HL-60/S4 treated with phorbol 12-myristate 13-acetate at 8.2 ng/mL for 4 days and 3 days (cell line): ENCODE data around the gene CLDN4.
"Not testable (repeated sequence)": the region's sequence is repeated elsewhere in the genome, so short reads cannot be mapped to it uniquely, and the experiment has no call there.

Source experiments
- in situ Hi-C: fragments of 300-500 bp; cut with MboI; formaldehyde crosslinking; loops from 2 replicates; pipeline ENCODE4 v1.15.0; 2022; ENCODE audit warnings: low sequenced_read_pairs

CLDN4 gene

GRCh38 chr7:73841689-73842066 is 10.9 kb downstream of the CLDN4 start:
- in situ Hi-C loops, result no loop called here

DNA sequence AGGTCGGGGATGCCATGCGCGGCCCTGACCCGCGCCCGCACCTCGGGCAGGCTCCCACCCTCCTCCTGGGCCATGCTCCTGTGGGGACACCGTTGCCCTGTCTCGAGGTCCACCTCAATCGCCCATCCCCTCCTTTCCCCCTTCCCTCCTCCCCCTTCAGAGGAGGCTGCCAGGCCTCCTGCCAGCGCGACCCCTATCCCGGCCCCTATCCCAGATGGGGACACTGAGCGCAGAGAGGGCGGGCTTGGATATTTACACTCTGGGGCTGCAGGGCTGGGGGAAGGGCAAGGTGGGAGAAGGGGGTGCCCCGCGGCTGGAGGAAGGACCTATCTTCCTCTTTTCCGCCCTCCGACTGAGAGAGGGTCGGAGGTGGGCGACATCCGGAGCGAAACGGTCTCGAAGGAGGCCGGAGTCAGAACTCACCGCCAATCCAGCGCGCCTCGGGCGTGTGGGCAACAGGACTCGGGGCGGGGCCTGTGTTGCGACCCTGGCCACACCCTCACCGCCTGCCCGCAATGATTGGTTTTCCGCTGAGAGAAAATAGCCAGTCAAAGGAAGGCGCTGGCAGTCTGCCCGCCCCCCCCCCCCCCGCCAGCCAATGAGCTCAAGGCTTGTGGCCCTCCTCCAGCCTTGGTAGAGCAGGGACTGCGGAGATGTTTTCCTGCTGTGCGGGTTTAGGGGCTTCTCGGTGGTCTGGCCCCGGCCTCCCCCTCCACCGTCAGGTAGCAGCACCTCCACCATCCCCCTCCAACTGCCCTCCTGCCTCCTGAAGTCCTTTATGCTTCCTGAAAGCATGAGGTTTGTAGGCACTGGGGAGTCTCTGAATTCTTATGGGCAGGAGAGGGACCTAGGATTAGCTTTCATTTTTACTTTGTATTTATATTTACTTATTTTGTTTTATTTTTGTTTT is 11.5 kb downstream of the CLDN4 start, which contains the start of gene METTL27:
METTL27 (minus strand) TSS at position 450 of the 910 bp plus-strand sequence; CDS start at position 74, 376 bp downstream.
- in situ Hi-C loops, result no loop called here

DNA sequence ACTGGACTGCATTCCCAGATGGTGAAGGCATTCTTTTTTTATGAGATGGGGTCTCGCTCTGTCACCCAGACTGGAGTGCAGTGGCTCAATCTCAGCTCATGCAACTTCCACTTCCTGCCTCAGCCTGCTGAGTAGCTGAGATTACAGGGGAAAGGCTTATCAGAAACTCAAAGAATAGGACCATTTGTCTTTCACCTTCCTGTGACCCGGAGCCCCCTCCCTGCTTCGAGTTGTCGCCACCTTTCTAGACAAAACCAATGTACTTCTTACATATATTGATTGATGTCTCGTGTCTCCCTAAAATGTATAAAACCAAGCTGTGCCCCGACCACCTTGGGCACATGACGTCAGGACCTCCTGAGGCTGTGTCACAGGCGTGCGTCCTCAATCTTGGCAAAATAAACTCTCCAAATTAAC is 13.3 kb downstream of the CLDN4 start:
- in situ Hi-C loops, result no loop called here

GRCh38 chr7:73844848-73845460 is 14.2 kb downstream of the CLDN4 start:
- in situ Hi-C loops, result no loop called here

GRCh38 chr7:73845701-73846195 is 15.0 kb downstream of the CLDN4 start:
- in situ Hi-C loops, result not testable (repeated sequence)

DNA sequence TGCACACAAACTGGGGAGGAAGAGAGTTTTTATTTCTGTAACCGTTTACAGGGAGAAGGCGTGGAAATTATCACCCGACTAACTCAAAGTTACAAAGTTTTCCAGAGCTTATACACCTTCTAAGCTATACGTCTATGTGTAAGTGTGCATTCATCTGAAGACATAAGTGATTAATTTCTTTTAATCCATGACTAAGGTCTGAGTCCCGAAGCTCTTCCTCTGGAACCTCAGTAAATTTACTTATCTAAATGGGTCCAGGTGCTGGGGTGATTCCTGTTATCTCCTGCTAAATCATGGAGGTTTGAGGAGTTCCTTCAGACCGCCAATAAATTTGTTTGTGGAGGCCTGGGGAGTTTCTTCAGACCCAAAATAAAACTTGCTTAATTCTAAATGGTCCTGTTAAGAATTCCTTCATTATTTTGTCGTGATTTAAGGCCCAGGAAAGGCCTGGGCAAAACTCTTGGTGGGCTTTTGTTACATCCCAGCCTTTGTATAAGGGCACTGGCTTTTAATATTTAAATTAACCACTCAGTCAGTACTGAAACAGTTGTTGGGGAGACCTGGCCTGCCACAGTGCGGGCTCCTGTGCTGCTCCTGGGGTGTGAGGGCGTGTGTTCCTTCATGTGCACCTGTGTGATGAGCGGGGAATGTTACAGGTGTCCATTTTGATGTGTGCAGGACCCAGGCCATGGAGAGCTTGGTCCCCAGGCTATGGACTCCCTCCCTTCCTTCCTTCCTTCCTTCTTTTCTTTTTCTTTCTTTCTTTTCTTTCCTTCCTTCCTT is 17.3 kb downstream of the CLDN4 start:
- in situ Hi-C loops, result no loop called here

DNA sequence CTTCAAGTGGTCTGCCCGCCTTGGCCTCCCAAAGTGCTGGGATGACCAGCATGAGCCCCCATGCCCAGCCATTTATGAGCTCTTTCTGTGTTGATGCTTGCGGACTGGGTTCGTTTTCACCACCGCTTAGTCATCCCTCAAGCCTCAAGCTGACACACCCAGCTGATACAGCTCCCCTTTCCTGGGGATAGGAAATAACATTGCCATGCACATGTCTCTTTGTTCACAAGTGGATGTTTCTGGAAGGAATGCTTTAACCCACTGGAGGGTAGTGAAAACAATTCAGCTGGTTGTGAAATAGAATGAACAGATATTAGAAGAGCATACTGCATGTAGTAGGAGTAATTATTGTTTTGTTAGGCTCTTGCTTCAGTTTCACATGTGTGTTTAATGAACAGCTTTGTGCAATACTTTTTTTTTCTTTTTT is 20.0 kb downstream of the CLDN4 start:
- in situ Hi-C loops, result no loop called here

- in situ Hi-C loops, result no loop called here
Measured at GRCh38 chr7:73851410-73852338, 20.9 kb downstream of the CLDN4 start.

DNA sequence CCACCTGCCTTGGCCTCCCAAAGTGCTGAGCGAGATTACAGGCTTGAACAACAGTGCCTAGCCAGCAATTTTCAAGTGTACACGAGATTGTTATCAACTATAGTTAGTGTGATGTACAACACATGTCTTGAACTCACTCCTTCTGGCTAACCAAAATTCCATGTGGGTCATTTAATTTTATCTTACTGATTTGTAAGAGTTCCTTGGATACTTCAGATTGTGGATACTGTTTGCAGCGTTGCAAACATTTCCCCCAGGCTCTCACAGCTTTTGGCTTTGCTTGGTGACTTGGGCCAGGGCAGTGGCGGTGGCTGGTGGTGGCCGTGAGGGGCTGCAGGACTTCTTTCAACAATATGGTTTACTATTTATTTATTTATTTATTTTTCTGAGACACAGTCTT is 21.7 kb downstream of the CLDN4 start:
- in situ Hi-C loops, result no loop called here

GRCh38 chr7:73856941-73857340 is 26.1 kb downstream of the CLDN4 start:
- in situ Hi-C loops, result no loop called here

- in situ Hi-C loops, result no loop called here
Measured at GRCh38 chr7:73858807-73859206, 28.0 kb downstream of the CLDN4 start.

- in situ Hi-C loops, result loop anchor here (10.0 kb wide), 1 partner anchor 164 kb away; the partner anchor contains the start of gene ELN
Measured at GRCh38 chr7:73860859-73861258, 30.1 kb downstream of the CLDN4 start, which contains the start of gene TMEM270. TMEM270 (plus strand) TSS chr7:73861159; CDS start chr7:73861195, 36 bp downstream.

GRCh38 chr7:73861305-73861704 is 30.5 kb downstream of the CLDN4 start:
- in situ Hi-C loops, result loop anchor here (10.0 kb wide), 1 partner anchor 163 kb away; the partner anchor contains the start of gene ELN

- in situ Hi-C loops, result loop anchor here (10.0 kb wide), 1 partner anchor 160 kb away; the partner anchor contains the start of gene ELN
Measured at GRCh38 chr7:73864981-73865711, 34.4 kb downstream of the CLDN4 start.

DNA sequence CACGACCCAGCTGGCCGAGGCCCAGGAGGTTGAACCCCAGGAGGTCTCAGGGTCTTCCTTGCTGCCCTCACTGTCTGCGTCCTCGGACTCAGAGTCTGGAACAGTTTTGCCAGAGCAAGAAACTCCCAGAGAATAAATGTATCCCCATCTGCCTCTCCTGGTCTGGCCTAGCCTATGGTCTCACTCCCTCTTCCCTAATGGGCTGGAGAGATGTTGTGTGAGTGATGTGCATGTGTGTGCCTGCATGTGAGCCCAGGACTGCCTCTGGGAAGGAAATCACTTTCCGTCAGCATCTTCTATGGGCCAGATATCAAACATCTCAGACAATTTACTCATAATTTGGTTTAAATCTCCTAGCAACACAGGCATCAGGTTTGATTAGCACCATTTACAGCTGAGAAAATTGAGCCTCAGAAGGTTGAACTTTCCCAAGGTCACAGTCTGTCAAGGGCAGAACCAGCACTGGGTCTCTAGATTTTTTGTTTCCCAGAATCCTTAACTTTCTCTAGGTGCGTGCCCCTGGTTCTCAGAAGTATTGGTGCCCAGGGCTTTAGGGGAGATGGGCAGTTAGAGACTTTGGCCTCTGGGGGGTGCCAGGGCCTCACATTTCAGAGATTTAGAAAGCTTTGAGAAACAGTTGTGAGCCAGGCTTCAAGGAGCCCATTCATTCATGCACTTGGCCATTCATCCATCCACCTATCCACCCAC is 35.1 kb downstream of the CLDN4 start:
- in situ Hi-C loops, result loop anchor here (10.0 kb wide), 1 partner anchor 159 kb away; the partner anchor contains the start of gene ELN

- in situ Hi-C loops, result loop anchor here (10.0 kb wide), 1 partner anchor 158 kb away; the partner anchor contains the start of gene ELN
Measured at GRCh38 chr7:73866446-73866767, 35.6 kb downstream of the CLDN4 start.

GRCh38 chr7:73869011-73869798 is 38.4 kb downstream of the CLDN4 start:
- in situ Hi-C loops, result loop anchor here (10.0 kb wide), 1 partner anchor 156 kb away; the partner anchor contains the start of gene ELN
